Measurements from ENCODE around the gene DBET.
"Not testable (repeated sequence)": the region's sequence is repeated elsewhere in the genome, so short reads cannot be mapped to it uniquely, and the experiment has no call there.

Gene DBET

DNA sequence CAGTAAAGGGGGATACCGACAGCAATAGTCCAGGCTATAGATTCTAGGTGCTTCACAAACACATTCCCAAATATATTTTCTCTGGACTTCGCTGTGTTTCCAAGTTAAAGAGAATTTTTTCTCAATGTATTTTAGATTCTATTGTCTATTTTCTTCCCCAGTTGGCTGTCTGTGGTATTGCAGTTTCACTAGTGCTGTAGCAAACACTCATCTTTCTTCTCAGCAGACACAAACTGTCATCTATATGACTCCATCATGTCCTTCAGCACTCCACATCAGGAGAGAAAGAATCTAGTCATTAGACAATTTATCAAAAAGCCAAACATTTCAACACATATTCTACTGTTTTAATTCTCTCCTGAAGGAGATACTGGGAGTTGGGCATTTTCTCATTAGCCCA is at the start of gene DBET:
TSS of gene DBET (plus strand) at position 161 of the 400 bp plus-strand sequence.
- DNase-seq: not testable (repeated sequence)

DNA sequence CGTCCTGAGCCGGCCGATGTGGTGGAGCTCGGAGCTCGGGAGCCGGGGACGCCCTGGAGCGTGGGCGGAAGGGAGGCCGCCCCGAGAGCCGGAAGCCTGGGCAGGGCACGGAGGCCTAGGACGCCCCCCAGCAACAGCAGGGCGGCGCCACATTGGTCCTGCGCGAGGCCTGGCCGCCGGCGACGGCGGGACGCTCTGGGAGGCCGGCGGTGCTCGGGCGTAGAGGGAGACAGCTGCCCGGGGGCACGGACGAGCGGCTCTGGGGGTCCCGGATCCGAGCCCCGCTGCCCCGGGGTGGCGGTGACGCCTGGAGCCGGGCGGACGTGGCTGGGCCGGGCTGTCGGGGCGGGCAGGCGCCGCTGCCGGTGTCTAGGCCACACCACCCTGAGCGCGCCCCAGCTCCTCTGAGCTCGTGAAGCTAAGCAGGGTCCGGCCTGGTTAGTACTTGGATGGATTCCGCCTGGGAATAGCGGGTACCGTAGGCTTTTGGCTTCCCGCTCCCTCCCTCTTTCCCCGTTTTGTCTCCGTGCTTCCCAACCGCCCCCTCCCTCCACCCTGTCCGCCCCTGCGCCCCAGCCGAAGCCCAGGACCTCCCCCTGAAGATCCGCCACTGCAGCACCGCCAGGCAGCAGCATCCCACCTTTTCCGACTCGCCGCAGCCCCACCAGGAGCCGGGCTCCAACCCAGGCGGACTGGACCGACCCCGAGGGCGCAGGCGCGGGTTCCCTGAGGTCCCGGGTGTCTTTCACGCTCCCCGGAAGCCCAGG is 49.3 kb upstream of the DBET start:
- no peak for DNase-seq

GRCh38 chr4:190015538-190016368 is 48.5 kb upstream of the DBET start:
- DNase-seq: no peak

DNA sequence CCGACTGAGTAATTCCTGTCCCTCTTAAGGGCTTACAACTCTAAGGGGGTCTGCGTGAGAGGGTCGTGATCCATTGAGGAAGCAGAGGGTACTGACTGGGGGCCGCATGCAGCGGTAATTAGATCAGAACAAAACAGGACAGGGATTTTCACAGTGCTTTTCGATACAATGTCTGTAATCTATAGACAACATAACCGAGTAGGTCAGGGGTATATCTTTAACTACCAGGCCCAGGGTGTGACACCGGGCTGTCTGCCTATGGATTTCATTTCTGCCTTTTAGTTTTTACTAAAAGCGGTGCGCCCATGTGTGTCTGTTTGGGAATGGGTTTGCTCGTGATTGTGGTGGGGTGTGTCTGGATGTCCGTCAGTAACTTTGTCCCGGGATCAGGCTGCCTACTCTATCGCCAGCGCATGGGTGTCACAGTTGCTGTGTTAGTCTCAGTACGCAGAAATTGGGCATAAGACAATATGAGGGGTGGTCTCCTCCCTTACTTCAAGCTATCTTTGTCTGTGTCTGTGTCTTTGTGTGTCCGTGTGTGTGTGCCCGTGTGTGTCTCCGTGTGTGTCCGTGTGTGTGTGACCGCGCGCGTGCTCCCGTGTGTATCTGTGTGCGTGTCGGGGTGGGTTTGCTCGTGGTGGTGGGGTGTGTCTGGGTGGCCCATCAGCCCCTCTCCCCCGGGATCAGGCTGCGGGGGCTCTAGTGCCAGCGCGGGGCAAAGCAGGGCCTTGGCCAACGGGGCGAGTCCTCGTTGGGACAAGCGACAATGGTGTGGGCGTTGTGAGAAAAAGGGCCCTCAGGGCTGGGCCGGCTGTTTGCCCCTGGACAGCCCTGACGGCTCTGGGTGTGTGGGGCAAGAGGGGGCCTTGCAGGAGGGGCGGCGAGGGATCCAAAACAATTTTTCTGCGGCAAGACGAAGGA is 47.7 kb upstream of the DBET start:
- DNase-seq: no peak

GRCh38 chr4:190017357-190018200 is 46.7 kb upstream of the DBET start:
- DNase-seq: no peak

DNA sequence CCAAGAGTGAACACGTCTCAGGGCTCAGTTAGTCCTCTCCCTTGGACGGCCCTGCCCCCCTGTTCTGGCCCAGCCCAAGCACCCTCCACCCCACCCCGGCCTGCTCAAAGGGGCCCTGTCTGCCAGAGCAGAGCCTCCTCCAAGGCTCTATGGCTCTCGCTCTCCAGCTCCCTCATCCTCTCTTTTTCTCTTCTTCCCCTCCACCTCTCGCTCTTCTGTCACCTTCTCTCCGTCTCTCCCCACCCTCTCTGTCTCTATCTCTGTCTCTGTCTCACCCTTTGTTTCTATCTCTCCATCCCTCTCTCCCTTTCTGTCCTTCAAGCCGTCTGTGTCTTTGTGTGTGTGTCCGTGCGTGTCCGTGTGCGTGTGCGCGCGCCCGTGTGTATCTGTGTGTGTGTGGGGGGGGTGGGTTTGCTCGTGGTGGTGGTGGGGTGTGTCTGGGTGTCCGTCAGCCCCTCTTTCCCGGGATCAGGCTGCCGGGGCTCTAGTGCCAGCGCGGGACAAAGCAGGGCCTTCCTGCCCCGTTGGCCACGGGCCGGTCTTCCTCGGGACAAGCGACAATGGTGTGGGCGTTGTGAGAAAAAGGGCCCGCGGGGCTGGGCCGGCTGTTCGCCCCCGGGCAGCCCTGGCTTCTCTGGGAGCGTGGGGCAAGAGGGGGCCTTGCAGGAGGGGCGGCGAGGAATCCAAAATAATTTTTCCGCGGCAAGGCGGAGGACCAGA is 45.9 kb upstream of the DBET start:
- DNase-seq: no peak

DNA sequence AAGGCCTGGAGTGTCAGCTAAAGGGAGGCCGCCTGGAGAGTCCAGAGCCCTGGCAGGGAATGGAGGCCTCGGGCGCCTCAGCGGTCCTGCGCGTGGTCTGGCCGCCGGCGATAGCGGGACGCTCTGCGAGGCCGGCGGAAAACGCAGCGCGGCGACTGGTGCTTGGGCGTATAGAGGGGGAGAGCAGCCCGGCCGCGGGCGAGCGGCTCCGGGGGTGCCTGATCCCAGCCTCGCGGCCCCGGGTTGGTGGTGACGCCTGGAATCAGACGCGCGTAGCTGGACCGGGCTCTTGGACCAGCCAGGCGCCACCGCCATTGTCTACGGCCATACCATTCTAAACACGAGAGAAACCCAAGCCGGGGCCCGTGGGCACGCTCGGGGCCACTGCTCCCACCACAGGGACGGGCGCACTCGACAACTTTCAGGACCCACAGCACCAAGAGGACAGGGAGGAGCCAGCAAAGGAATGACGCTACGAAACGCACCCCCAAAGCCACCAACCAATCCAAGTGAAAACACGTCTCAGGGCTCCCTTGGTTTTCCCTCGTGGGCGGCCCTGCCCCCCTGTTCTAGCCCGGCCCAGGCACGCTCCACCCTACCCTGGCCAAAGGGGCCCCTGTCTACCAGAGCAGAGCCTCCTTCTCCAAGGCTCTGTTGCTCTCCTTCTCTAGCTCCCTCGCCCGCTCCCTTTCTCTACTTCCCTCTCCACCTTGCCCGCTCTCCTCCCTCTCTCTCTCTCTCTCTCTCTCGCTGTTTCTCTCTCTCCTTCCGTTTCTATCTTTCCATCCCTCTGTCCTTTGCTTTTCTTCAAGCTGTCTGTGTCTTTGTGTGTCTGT is 45.1 kb upstream of the DBET start:
- DNase-seq: no peak

- DNase-seq: not testable (repeated sequence)
Observed at GRCh38 chr4:190019859-190020463, 44.3 kb upstream of the DBET start.

DNA sequence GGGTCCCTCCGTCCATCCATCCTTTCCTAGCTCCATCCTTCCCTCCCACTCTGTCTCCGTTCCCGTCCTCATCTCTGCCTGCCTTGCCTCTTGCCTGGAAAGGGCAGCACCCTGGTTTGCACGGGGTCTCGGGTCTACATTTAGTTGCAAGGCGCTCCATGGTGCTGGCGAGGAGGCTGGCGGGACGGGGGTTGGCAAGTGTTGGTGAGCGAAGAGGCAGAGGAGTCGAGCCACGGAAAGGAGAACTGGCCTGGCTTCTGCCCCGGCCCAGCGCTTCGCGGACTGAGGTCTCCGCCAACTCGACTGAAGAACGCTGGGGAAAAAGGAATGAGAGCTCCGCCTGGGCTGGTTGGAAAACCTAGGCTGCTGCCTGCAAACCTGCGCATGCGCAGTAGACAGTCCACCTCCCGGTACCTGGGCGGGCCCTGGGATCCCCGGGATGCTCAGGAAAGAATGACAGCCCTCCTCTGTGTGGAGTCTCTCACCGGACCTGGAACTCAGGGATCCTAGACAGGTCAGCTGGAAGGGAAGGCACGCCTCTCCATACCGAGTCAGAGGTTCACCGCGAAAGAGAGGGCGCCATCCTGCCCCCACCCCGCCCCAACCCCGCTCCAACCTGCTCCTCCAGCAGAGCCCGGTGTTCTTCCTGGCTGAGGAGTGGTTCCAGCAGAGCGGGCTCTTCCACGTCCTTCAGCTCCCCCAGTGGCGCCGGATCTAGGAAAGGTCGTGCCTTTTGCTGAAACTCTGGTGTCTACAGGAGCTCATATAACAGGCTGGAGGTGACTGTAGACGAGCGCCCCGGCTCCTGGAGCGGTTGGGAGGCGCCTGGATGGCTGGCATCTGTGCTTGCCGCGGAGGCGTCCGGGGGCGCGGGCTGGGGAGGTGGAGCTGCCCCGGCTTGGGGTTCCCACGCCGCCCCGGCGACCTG is 43.2 kb upstream of the DBET start:
- no peak for DNase-seq

DNA sequence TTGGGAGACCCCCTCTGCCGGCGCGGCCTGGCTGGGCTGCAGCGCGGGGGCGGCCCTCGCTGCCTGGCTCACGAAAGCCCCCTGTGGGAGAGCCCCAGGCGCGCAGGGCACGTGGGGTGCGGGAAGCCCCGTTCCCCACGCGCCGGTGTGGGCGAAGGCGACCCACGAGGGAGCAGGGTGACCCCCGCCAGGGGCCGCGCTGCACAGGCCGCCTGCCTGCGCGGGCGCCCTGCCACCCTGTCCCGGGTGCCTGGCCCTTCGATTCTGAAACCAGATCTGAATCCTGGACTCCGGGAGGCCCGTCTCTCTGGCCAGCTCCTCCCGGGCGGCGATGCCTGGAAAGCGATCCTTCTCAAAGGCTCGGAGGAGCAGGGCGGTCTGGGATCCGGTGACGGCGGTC is 42.3 kb upstream of the DBET start:
- not testable (repeated sequence) for DNase-seq

DNA sequence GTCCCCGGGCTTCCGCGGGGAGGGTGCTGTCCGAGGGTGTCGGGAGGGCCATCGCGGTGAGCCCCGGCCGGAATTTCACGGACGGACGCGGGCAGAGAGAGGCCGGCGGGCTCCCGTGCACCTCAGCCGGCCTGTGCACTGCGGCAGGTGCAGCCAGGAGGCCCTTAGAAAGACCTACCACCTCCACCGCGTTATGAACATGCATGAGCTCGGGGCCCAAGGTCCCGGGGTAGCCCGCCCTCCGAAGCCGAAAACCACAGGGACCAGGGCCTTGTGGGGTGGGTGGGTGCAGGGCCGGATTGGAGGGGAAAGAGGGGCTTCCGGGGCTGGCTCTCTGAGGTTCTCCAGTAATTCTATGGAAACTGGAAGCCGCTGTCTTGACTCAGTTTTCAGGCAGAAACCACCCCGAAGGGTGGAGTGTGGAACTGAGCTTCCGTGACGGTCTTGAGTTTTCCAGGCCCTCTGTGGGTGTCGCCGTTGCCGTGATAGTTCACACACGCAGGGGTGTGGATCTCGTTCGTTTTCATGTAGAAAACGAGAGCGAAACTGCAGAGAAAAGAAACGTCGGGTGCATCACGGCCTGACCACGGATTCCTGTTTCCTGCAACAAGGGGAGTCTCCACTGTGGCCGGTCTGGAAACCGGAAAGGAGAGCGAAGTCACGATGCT is 41.6 kb upstream of the DBET start:
- DNase-seq: not testable (repeated sequence)

GRCh38 chr4:190027156-190027555 is 37.1 kb upstream of the DBET start, which contains the start of gene FRG2:
Gene FRG2, minus strand, starts transcription at chr4:190027256. Its CDS starts 52 bp downstream, at chr4:190027204.
- DNase-seq: not testable (repeated sequence)

GRCh38 chr4:190031264-190031663 is 33.0 kb upstream of the DBET start:
- DNase-seq: not testable (repeated sequence)

DNA sequence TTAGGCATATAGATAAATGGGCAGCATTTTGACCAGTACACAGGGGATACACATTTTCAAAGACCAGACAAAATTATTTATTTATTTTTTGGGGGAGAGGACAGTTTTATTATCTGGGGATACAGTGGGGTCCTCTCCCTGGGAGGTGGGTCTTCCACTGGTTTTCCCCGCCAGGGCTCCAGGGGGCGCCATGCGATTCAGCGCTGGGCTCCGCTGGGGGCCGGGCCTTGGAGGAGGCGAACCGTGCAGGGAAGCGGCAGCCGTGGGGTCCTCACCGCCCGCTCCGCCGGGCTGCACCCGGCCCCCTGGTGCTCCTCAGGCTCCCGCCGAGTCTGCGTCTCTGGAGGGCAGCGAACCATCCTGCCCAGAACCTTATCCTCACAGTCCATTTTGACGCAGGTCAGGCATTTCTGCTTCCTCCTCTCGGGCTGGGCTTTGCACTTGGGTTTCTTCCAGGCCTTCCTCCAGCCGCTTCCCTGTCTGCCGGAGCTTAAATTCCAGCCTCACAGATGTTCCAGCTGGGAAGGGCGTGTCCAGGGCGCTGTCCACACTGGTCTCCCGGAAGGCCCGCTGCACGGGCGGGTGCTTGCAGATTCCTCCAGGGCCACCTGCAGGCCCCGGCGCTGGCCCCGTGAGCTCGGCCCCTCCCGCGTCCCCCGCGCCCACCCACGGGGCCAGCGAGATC is 26.5 kb upstream of the DBET start:
- DNase-seq: not testable (repeated sequence)

GRCh38 chr4:190040873-190041272 is 23.4 kb upstream of the DBET start:
- not testable (repeated sequence) for DNase-seq

DNA sequence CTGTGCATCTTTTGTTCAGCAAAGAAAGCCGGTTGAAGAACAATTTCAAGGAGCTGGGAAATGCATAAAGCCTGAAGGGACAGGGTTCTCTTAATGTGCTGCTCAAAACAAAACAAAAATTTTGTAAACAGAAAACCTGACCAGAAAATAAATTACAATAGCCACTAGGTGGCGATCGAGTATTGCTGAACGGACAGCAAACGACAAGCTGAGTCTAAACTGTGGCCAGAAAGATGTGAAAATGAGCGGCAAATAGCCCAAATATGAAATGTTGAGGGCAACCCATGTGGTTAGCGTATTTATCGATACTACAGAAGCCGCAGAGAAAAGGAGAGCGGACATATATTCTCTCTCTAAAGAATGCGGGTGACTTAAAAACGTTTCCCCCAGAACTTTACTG is 16.7 kb upstream of the DBET start:
- DNase-seq: not testable (repeated sequence)

Measured in NCI-H2107 (cell line).